Activated T-cell treated with anti-CD3 and anti-CD28 coated beads, Interleukin-2, amount 50 U/mL, for 4 hours (primary cell): Measurements from ENCODE around the gene NCAM1. TPM values are rescaled to one million over a fixed set of nuclear protein-coding genes. Genes with fewer than 3 reads are reported as not detected.

Source experiments
- ATAC-seq, 2 donors: fragments of 200-7000 bp; cut with Tn5 transposase; one replicate each; pipeline ENCODE4 v1.10.0; 2021
- DNase-seq: peaks from one replicate; pipeline ENCODE4 v3.0.0-alpha.2; 2020
- H3K27me3 Mint-ChIP-seq: one replicate; pipeline ENCODE4 v1.8.0; 2021; ENCODE audit warnings: low read depth, mixed read lengths
- H3K36me3 Mint-ChIP-seq: one replicate; pipeline ENCODE4 v1.8.0; 2022; ENCODE audit warnings: mixed read lengths; ENCODE audit not compliant: insufficient read depth
- H3K4me1 Mint-ChIP-seq: one replicate; pipeline ENCODE4 v1.8.0; 2021; ENCODE audit warnings: low read depth, mixed read lengths
- H3K4me3 Mint-ChIP-seq: one replicate; pipeline ENCODE4 v1.8.0; 2021; ENCODE audit warnings: mild to moderate bottlenecking, moderate library complexity, mixed read lengths
- H3K9me3 Mint-ChIP-seq: one replicate; pipeline ENCODE4 v1.8.0; 2021; ENCODE audit warnings: mixed read lengths
- total RNA-seq, 3 donors: library from RNA; stranded (reverse); gene quantifications; one replicate each; pipeline ENCODE4 v1.2.1, GENCODE V29; 2021

Gene NCAM1
- total RNA-seq, 3 donors from 2014 or later: 0.34 to 0.73 (median 0.57) TPM

GRCh38 chr11:113160808-113161124 lies 199.5 kb downstream of the NCAM1 start:
- no peaks in the 10 kb centered on the region for H3K4me1 Mint-ChIP-seq
- no peak for DNase-seq

GRCh38 chr11:113161711-113162591 lies 200.7 kb downstream of the NCAM1 start:
- Mint-ChIP-seq H3K4me3 (no peak overlapping the region), H3K4me1 (no peaks in the 10 kb centered on the region), H3K9me3 (no peaks in the 10 kb centered on the region), H3K36me3 (no peaks in the 10 kb centered on the region), H3K27me3 (peaks cover 4% of the 10 kb centered on the region)
- DNase-seq: no peak
- ATAC-seq: no peak

More at GRCh38 chr11:113160808-113161124, 199.5 kb downstream of the NCAM1 start:
- no peaks in the 10 kb centered on the region for H3K9me3 Mint-ChIP-seq
- peaks cover 4% of the 10 kb centered on the region for H3K27me3 Mint-ChIP-seq
- no peaks in the 10 kb centered on the region for H3K36me3 Mint-ChIP-seq
- no peak overlapping the region for H3K4me3 Mint-ChIP-seq
- no peak for ATAC-seq

- ATAC-seq: no peak
- Mint-ChIP-seq H3K27me3 (peaks cover 4% of the 10 kb centered on the region), H3K4me1 (no peaks in the 10 kb centered on the region)
Observed at GRCh38 chr11:113162592-113162962, 201.4 kb downstream of the NCAM1 start.

GRCh38 chr11:113163291-113164030 lies 202.2 kb downstream of the NCAM1 start:
- Mint-ChIP-seq H3K4me3 (no peak overlapping the region), H3K4me1 (no peaks in the 10 kb centered on the region)
- ATAC-seq: no peak

More at GRCh38 chr11:113162592-113162962, 201.4 kb downstream of the NCAM1 start:
- no peak for DNase-seq
- Mint-ChIP-seq H3K9me3 (no peaks in the 10 kb centered on the region), H3K4me3 (no peak overlapping the region), H3K36me3 (no peaks in the 10 kb centered on the region)

GRCh38 chr11:113166280-113166679 lies 205.1 kb downstream of the NCAM1 start:
- no peaks in the 10 kb centered on the region for H3K9me3 Mint-ChIP-seq
- ATAC-seq (no peak), DNase-seq (no peak)
- H3K4me1 Mint-ChIP-seq: no peaks in the 10 kb centered on the region
- H3K36me3 Mint-ChIP-seq: no peaks in the 10 kb centered on the region
- H3K27me3 Mint-ChIP-seq: peaks cover 5% of the 10 kb centered on the region
- H3K4me3 Mint-ChIP-seq: no peak overlapping the region

More at GRCh38 chr11:113163291-113164030, 202.2 kb downstream of the NCAM1 start:
- Mint-ChIP-seq H3K27me3 (peaks cover 4% of the 10 kb centered on the region), H3K9me3 (no peaks in the 10 kb centered on the region), H3K36me3 (no peaks in the 10 kb centered on the region)
- DNase-seq: no peak

GRCh38 chr11:113167599-113167998 lies 206.4 kb downstream of the NCAM1 start:
- Mint-ChIP-seq H3K27me3 (peaks cover 3% of the 10 kb centered on the region), H3K4me1 (no peaks in the 10 kb centered on the region), H3K9me3 (no peaks in the 10 kb centered on the region), H3K36me3 (no peaks in the 10 kb centered on the region), H3K4me3 (no peak overlapping the region)
- DNase-seq (no peak), ATAC-seq (no peak)

GRCh38 chr11:113168354-113169342 lies 207.4 kb downstream of the NCAM1 start:
- H3K36me3 Mint-ChIP-seq: no peaks in the 10 kb centered on the region
- no peak for DNase-seq
- peaks cover 2% of the 10 kb centered on the region for H3K27me3 Mint-ChIP-seq
- no peak for ATAC-seq
- H3K9me3 Mint-ChIP-seq: no peaks in the 10 kb centered on the region
- H3K4me3 Mint-ChIP-seq: no peak overlapping the region
- no peaks in the 10 kb centered on the region for H3K4me1 Mint-ChIP-seq

GRCh38 chr11:113172382-113172951 lies 211.2 kb downstream of the NCAM1 start:
- ATAC-seq (no peak), DNase-seq (no peak)
- Mint-ChIP-seq H3K9me3 (no peaks in the 10 kb centered on the region), H3K4me1 (no peaks in the 10 kb centered on the region), H3K36me3 (no peaks in the 10 kb centered on the region), H3K27me3 (peaks cover 9% of the 10 kb centered on the region), H3K4me3 (no peak overlapping the region)

- H3K4me1 Mint-ChIP-seq: no peaks in the 10 kb centered on the region
- ATAC-seq: no peak
- peaks cover 9% of the 10 kb centered on the region for H3K27me3 Mint-ChIP-seq
- no peak for DNase-seq
- no peaks in the 10 kb centered on the region for H3K9me3 Mint-ChIP-seq
- no peaks in the 10 kb centered on the region for H3K36me3 Mint-ChIP-seq
- no peak overlapping the region for H3K4me3 Mint-ChIP-seq
Observed at GRCh38 chr11:113173126-113173525, 211.9 kb downstream of the NCAM1 start.

GRCh38 chr11:113174882-113175281 lies 213.7 kb downstream of the NCAM1 start:
- DNase-seq (no peak), ATAC-seq (no peak)
- Mint-ChIP-seq H3K4me1 (no peaks in the 10 kb centered on the region), H3K4me3 (no peak overlapping the region), H3K27me3 (peaks cover 11% of the 10 kb centered on the region), H3K9me3 (no peaks in the 10 kb centered on the region), H3K36me3 (no peaks in the 10 kb centered on the region)

GRCh38 chr11:113176599-113177360 lies 215.6 kb downstream of the NCAM1 start:
- DNase-seq (no peak), ATAC-seq (no peak)
- H3K4me1 Mint-ChIP-seq: no peaks in the 10 kb centered on the region
- H3K36me3 Mint-ChIP-seq: no peaks in the 10 kb centered on the region
- H3K4me3 Mint-ChIP-seq: no peak overlapping the region
- no peaks in the 10 kb centered on the region for H3K9me3 Mint-ChIP-seq
- peaks cover 17% of the 10 kb centered on the region for H3K27me3 Mint-ChIP-seq

- H3K9me3 Mint-ChIP-seq: no peaks in the 10 kb centered on the region
- peaks cover 17% of the 10 kb centered on the region for H3K27me3 Mint-ChIP-seq
- no peaks in the 10 kb centered on the region for H3K4me1 Mint-ChIP-seq
- no peak overlapping the region for H3K4me3 Mint-ChIP-seq
- no peaks in the 10 kb centered on the region for H3K36me3 Mint-ChIP-seq
- DNase-seq (no peak), ATAC-seq (no peak)
Observed at GRCh38 chr11:113177671-113178070, 216.5 kb downstream of the NCAM1 start.

GRCh38 chr11:113178381-113179070 lies 217.3 kb downstream of the NCAM1 start:
- Mint-ChIP-seq H3K36me3 (no peaks in the 10 kb centered on the region), H3K9me3 (no peaks in the 10 kb centered on the region), H3K4me3 (no peak overlapping the region), H3K27me3 (peaks cover 17% of the 10 kb centered on the region), H3K4me1 (no peaks in the 10 kb centered on the region)
- no peak for ATAC-seq
- DNase-seq: no peak
